HG02588 (cell line): ENCODE data around the gene PPP2R5C.
"Not testable (repeated sequence)": the region's sequence is repeated elsewhere in the genome, so short reads cannot be mapped to it uniquely, and the experiment has no call there.

Source experiments
- ATAC-seq: cut with Tn5 transposase; IDR thresholded peaks from one replicate; pipeline ENCODE4 v1.9.1; 2021; ENCODE audit warnings: mild to moderate bottlenecking, moderate library complexity; ENCODE audit not compliant: unreplicated experiment

Gene PPP2R5C

GRCh38 chr14:101780390-101780789 lies 18.9 kb downstream of the PPP2R5C start:
- ATAC-seq, result no peak

DNA sequence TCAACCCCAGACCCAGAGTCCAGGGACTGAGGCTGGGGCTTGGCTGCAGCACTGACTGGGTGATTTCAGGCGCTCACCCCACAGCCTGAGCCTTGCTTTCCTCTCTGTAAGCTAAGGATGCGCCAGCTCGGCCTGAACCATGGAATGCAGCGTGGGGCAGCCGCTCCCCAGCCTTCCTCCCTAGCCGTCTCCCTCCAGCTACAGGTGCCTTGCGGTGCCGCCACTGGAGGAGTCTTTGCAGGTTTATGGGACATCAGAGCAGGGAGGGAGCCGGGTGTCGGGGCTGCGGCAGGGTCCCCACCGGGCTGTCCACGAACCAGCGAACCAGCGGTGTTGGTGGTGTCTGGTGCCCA lies 19.4 kb downstream of the PPP2R5C start:
- no peak for ATAC-seq

DNA sequence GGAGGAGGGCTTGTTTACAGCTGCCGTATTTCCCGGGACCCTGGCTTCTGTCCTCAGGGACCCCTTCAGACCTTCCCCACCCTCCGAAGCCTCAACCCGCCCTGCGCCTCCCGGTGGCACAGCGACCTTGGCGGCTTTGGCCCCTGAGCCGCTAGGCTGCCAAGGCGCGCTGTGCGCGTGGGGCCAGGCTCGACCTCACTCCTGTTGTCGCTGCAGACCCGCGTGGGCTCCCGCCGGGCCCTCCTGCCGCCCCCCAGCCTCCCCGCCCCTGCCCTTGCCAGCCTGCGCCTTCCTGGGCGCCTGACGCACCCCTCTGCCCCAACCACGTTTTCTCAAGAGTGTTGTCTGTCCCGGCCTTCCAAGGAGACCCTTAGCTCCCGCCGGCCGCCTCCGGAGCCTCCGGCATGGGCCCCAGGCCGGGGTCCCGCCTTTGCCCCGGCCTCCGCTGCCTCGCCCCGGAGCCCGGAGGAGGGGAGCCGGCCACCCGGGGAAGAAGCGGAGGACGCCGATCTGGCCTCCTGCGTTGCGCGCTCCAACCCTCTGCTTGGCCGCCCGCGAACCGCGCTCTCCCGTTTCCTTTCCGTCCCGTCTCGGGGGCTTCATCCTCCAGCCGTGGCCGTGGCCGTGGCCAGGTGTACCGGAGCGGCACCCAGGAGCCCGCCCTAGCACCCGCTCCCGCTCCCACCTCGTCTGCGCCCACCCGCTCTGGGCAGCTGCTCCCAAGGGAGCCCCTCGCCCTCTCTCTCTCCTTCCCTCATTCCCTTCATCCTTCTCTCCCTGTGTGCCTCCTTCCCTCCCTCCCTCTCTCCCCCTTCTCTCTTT lies 19.9 kb downstream of the PPP2R5C start:
- no peak for ATAC-seq

GRCh38 chr14:101783260-101784016 lies 21.9 kb downstream of the PPP2R5C start:
- no peak for ATAC-seq

- no peak for ATAC-seq
These were observed 23.1 kb downstream of the PPP2R5C start for GRCh38 chr14:101784631-101785030.

DNA sequence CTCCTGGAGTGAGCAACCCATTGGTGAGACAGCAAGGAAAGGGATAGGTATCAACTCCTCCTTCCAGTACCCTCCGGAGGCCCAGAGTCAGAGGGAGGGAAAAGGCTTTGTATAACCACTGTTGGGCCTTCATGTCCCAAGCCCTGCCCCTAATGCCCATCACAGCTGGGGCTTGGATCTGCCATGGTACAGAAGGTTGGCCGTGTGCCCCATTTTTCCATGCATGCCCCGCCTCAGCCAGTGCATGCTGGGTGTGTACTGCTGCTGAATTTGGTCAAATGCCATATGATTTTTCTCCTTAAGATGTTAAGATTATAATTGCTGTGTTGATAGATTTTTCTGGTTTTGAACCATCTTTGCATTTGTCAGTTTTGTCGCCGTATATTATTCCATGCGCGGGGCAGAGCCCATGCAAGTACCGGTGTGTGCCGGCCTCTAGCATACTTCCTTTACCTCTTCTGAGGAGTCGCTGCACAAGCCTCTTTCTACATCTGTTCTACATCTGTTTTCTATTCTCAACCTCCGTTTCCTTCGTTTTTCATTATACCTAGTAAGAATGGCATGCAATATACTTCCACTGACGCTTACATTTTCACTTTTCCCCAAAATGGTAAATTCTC lies 26.6 kb downstream of the PPP2R5C start:
- ATAC-seq, result no peak

- no peak for ATAC-seq
These were observed 27.7 kb downstream of the PPP2R5C start for GRCh38 chr14:101789222-101789621.

DNA sequence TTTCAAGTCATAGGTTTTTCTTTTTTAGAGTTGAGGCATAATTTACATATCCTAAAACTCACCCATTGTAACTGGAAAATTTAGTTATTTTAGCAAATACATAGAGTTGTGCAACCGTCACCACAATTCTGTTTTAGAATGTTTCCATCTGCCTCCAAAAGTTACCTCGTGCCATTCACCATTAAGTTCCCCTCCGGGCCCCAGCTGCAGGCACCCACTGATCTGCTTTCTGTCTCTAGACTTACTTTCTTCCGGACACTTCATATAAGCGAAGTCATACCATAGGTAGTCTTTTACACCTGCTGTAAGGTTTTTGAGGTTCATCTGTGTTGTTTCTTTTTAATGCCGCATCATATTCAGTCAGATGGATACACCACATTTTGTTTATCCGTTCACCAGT lies 28.7 kb downstream of the PPP2R5C start:
- no peak for ATAC-seq

DNA sequence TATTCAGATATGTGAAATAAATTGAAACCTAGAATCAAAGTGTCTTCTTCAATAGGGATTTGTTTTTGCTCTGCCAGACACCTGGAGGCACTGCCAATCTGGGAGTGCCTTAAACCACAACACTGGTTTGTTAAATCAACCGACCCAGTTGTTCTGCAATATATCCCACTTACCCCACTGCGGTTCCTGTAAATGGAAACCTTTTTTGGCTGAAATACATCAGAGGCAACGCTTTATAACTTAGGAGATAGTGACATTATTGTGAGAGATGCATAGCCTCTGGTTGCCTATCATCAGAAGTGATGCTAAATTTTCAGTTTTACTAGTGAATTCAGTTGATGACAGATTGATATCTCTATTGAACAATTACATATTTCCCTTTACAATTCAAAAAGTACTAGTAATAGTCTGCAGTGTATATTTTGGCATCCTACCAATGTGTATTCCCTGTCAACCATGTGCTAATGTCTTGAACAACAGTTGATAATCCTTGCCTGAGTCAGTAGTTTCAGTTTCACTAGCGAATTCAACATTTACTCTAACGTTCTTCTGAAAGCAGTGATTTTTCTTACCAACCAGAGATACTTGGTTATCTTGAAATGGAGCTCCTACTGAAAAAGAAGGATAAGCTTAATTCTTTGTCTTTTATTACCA lies 30.5 kb downstream of the PPP2R5C start:
- no peak for ATAC-seq

DNA sequence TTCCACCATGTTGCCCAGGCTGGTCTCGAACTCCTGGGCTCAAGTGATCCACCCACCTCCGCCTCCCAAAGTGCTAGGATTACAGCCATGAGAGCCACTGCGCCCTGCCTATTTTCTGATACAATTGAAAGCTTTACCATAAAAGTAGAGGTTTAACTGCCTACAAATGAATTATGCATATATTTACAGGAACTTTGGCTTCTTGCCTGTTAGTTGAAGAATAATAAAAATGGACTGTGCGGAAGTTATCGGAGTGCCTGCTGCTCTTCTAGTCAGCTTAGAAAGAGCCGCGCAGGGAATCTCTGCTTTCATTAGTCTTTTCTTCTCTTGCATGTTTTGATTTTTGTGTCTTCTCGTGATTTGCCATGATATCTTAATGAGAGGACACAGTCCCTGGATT lies 34.5 kb downstream of the PPP2R5C start:
- no peak for ATAC-seq

DNA sequence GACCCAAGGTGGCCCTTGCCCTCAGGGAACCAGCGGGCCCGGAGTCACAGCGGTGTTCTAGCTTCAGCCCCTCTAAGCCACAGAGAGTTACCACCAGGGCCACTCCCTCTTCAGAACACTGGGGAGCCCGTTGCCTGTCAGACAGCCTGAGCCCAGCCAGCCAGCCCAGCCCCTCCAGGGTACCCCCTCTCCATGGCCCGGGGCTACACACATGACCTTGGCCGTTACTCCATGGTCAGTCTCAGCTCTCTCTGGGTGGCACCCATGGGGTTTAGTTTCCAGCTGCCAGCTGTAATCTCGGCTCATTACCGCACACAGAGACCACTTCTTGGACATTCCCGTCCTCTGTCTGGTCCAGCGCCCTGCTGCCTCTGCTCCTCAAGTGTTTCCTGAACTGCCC lies 35.0 kb downstream of the PPP2R5C start:
- ATAC-seq, result no peak

- no peak for ATAC-seq
These were observed 36.3 kb downstream of the PPP2R5C start for GRCh38 chr14:101797856-101798255.

- not testable (repeated sequence) for ATAC-seq
These were observed 42.9 kb downstream of the PPP2R5C start for GRCh38 chr14:101804373-101804772.

DNA sequence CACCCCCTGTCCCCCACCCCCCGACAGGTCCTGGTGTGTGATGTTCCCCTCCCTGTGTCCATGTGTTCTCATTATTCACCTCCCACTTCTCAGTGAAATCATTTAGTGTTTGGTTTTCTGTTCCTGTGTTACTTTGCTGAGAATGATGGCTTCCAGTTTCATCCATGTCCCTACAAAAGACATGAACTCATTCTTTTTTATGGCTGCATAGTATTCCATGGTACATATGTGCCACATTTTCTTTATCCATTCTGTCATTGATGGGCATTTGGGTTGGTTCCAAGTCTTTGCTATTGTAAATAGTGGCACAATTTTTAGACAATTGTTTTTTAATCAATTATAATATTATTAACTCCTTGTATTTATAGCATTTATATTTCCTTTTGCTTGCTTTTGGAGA lies 44.7 kb downstream of the PPP2R5C start:
- ATAC-seq, result not testable (repeated sequence)

DNA sequence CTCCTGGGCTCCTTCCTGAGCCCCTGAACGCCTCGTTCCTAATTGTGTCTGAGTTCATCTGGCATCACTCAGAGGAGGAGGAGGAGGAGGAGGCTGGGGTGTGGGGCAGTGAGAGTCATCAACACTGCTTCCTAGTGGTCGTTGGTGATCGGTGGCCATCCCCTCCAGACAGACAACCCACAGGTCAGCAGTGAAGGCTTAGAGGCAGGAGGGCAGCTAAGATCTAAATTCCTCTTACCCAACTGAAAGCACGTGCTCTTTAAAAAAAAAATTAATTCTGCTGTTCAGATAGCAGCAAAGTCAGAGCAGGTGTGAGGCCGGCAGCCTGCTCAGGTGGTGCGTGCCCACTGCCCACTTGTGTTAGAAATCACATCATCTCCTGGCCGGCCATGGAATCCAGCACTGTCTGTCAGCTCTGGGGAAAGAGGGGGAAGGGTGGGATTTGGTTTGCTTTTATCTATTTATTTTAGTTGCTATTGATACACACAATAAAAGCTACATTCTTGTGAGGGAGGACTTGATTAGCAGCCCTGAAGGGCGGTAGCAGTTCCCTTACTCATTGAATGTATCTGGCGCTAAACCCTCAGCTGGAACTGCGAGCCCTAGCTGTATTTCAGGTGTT lies 46.6 kb downstream of the PPP2R5C start:
- no peak for ATAC-seq

- no peak for ATAC-seq
These were observed 47.6 kb downstream of the PPP2R5C start for GRCh38 chr14:101808894-101809670.

DNA sequence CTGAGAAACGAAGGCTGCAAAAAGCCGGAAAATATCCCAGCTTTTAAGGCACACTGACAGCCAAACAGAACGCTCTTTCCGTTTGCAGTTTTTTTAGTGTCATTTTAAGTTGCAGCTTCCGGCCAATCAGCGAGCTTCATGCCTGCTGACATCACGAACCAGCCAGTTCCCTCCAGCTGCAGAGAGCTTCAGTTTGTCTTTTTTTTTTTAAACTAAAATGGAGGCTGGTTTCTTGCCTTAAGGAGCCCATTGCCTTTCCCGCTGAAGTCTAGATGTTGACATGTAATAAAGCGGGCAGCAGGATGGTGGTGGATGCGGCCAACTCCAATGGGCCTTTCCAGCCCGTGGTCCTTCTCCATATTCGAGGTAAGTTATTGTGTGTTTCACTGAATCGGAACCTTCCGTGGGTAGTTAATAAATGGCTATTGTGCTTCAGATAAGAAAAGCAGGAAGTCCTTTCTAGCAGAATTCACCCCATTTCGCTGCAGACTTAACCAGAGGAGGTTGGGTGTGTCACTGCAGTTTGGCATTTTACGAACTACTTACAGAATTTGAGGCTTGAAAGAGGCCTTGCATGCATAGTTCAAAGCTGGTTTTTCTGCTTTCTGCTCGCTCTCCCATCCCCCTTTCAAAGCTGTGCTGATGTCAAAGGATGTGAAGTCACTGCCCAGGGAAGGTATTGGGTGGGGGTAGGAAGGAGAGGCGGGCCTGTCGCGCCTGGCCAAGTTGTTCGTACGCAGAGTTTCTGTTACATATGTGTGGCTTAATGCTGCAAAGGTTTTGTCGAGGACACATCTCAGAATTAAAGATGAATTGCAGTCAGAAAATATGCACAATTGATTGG lies 48.4 kb downstream of the PPP2R5C start:
- peak; percentile 86 for ATAC-seq

DNA sequence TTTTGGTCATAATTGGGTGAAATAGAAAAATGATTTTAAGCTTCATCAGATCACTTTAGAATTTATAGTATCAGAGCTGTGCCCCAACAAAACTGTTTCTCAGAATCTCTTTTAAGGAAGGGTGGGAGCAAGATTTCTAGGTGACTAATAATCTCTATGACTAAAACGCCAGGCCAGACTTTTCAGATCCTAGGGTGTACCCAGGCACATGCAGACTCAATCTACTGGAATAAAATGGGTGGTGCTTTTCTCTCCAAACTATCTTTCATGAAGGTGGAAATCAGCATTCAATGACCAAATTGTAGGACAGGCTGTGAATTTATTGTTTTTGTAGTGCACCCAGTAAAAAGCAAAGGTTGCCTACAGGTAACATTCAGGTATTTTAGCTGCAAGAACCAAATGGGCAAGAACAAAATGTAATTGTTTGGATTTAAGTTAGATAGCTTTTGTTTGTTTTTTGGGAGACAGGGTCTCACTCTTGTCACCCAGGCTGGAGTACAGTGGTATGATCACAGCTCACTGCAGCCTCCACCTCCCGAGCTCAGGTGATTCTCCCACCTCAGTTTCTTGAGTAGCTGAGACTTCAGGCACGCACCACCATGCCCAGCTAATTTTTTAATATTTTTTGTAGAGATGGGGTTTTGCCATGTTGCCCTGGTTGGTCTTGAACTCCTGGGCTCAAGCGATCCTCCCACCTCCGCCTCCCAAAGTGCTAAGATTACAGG lies 49.5 kb downstream of the PPP2R5C start:
- no peak for ATAC-seq

- no peak for ATAC-seq
These were observed 50.6 kb downstream of the PPP2R5C start for GRCh38 chr14:101812071-101812470.
